GM19452 (cell line): Measurements from ENCODE around the gene DNAJC28.

Experiments used
- ATAC-seq: cut with Tn5 transposase; IDR thresholded peaks from one replicate; pipeline ENCODE4 v1.9.1; 2021; ENCODE audit not compliant: unreplicated experiment

The DNAJC28 gene

GRCh38 chr21:33441489-33442477 lies 49.7 kb downstream of the DNAJC28 start:
- ATAC-seq: no peak
